ENCODE measurements around the gene DDX31. TPM values are rescaled to one million over a fixed set of nuclear protein-coding genes. Genes with fewer than 3 reads are reported as not detected.

The DDX31 gene
- total RNA-seq, 1 donor from 2014 or later = 18.3 TPM

- intact Hi-C loops (cut with micrococcal nuclease) = loop anchor here (5.0 to 10.0 kb wide), 2 partner anchors 268 to 470 kb away; partner anchors contain the start of gene TSC1
Measured at GRCh38 chr9:132674485-132674884, 4.7 kb upstream of the DDX31 start.

- intact Hi-C loops (cut with micrococcal nuclease) = loop anchor here (5.0 to 10.0 kb wide), 2 partner anchors 269 to 471 kb away; partner anchors contain the start of gene TSC1
Measured at GRCh38 chr9:132673355-132673754, 3.6 kb upstream of the DDX31 start.

GRCh38 chr9:132672413-132672690, 2.6 kb upstream of the DDX31 start:
- intact Hi-C loops (cut with micrococcal nuclease) = loop anchor here (5.0 to 10.0 kb wide), 2 partner anchors 270 to 472 kb away; partner anchors contain the start of gene TSC1

- intact Hi-C loops (cut with micrococcal nuclease) = loop anchor here (1.0 to 10.0 kb wide), 6 partner anchors 8 to 473 kb away; partner anchors contain the start of genes GTF3C5, TSC1 and TTF1
Measured at GRCh38 chr9:132671620-132672412, 2.0 kb upstream of the DDX31 start.

GRCh38 chr9:132670457-132671391, 941 bp upstream of the DDX31 start, which contains the start of gene GTF3C4:
Gene GTF3C4, plus strand, starts transcription at chr9:132670464. Its CDS starts 135 bp downstream, at chr9:132670599.
- intact Hi-C loops (cut with micrococcal nuclease) = loop anchor here (1.0 to 10.0 kb wide), 9 partner anchors 10 to 591 kb away; partner anchors contain the start of genes AK8, GTF3C5, MED27 and SPACA9

GRCh38 chr9:132669319-132669697, 475 bp downstream of the DDX31 start:
- intact Hi-C loops (cut with micrococcal nuclease) = loop anchor here (1.0 to 5.0 kb wide), 2 partner anchors 233 to 318 kb away; no protein-coding TSS in a partner anchor

- intact Hi-C loops (cut with micrococcal nuclease) = loop anchor here (1.0 kb wide), 1 partner anchor 13 kb away; no protein-coding TSS in a partner anchor
Measured at GRCh38 chr9:132663851-132664250, 5.9 kb downstream of the DDX31 start.

GRCh38 chr9:132663117-132663516, 6.7 kb downstream of the DDX31 start:
- intact Hi-C loops (cut with micrococcal nuclease) = loop anchor here (1.0 kb wide), 1 partner anchor 14 kb away; no protein-coding TSS in a partner anchor

GRCh38 chr9:132662152-132662945, 7.4 kb downstream of the DDX31 start:
- intact Hi-C loops (cut with micrococcal nuclease) = no loop called here

GRCh38 chr9:132656299-132656698, 13.5 kb downstream of the DDX31 start:
- intact Hi-C loops (cut with micrococcal nuclease) = loop anchor here (10.0 kb wide), 1 partner anchor 151 kb away; no protein-coding TSS in a partner anchor

- intact Hi-C loops (cut with micrococcal nuclease) = loop anchor here (1.0 to 10.0 kb wide), 2 partner anchors 146 to 240 kb away; no protein-coding TSS in a partner anchor
Measured at GRCh38 chr9:132651259-132651658, 18.5 kb downstream of the DDX31 start.

GRCh38 chr9:132648685-132649084, 21.1 kb downstream of the DDX31 start:
- intact Hi-C loops (cut with micrococcal nuclease) = no loop called here

- intact Hi-C loops (cut with micrococcal nuclease) = no loop called here
Measured at GRCh38 chr9:132648283-132648682, 21.5 kb downstream of the DDX31 start.

GRCh38 chr9:132647806-132648205, 22.0 kb downstream of the DDX31 start:
- intact Hi-C loops (cut with micrococcal nuclease) = no loop called here

- intact Hi-C loops (cut with micrococcal nuclease) = no loop called here
Measured at GRCh38 chr9:132647355-132647754, 22.4 kb downstream of the DDX31 start.

- intact Hi-C loops (cut with micrococcal nuclease) = no loop called here
Measured at GRCh38 chr9:132646726-132647125, 23.1 kb downstream of the DDX31 start.

- intact Hi-C loops (cut with micrococcal nuclease) = no loop called here
Measured at GRCh38 chr9:132645711-132646110, 24.1 kb downstream of the DDX31 start.

GRCh38 chr9:132645306-132645705, 24.5 kb downstream of the DDX31 start:
- intact Hi-C loops (cut with micrococcal nuclease) = no loop called here

- intact Hi-C loops (cut with micrococcal nuclease) = no loop called here
Measured at GRCh38 chr9:132644251-132644650, 25.5 kb downstream of the DDX31 start.

GRCh38 chr9:132641216-132641615, 28.6 kb downstream of the DDX31 start:
- intact Hi-C loops (cut with micrococcal nuclease) = no loop called here

- intact Hi-C loops (cut with micrococcal nuclease) = no loop called here
Measured at GRCh38 chr9:132639322-132639721, 30.5 kb downstream of the DDX31 start.

All from T-helper 1 cell treated with Interleukin-12 subunit alpha and Interleukin-12 subunit beta and Interleukin-4 antibody, amounts not matched to agents 30 ng/mL and 1 ng/mL, for 36 hours (primary cell).